Measurements from ENCODE around the gene CACNG6. TPM values are rescaled to one million over a fixed set of nuclear protein-coding genes. Genes with fewer than 3 reads are reported as not detected.

CACNG6 gene
- total and polyA plus RNA-seq, 10 of the 15 experiments (the other 5 are each of a cell fraction or from before 2014, with no cell fraction given): 0.07 TPM; not detected in 9

DNA sequence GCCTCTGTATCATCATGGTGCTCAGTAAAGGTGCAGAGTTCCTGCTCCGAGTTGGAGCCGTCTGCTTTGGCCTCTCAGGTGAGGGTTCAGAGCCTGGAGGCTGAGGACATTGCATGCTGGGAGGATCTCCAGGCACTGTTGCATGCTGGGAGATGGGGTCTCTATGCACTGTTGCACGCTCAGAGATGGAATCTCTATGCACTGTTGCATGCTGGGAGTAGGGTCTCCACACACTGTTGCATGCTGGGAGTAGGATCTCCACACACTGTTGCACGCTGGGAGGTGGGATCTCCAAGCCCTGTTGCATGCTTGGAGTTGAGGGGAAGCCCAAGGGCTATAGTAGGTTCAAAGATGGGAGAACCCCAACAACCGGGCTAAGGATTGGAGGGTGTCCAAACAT, 8.3 kb downstream of the CACNG6 start (continued):
- TF ChIP-seq, protein P1, sequence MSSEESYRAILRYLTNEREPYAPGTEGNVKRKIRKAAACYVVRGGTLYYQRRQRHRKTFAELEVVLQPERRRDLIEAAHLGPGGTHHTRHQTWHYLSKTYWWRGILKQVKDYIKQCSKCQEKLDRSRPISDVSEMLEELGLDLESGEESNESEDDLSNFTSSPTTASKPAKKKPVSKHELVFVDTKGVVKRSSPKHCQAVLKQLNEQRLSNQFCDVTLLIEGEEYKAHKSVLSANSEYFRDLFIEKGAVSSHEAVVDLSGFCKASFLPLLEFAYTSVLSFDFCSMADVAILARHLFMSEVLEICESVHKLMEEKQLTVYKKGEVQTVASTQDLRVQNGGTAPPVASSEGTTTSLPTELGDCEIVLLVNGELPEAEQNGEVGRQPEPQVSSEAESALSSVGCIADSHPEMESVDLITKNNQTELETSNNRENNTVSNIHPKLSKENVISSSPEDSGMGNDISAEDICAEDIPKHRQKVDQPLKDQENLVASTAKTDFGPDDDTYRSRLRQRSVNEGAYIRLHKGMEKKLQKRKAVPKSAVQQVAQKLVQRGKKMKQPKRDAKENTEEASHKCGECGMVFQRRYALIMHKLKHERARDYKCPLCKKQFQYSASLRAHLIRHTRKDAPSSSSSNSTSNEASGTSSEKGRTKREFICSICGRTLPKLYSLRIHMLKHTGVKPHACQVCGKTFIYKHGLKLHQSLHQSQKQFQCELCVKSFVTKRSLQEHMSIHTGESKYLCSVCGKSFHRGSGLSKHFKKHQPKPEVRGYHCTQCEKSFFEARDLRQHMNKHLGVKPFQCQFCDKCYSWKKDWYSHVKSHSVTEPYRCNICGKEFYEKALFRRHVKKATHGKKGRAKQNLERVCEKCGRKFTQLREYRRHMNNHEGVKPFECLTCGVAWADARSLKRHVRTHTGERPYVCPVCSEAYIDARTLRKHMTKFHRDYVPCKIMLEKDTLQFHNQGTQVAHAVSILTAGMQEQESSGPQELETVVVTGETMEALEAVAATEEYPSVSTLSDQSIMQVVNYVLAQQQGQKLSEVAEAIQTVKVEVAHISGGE (CRISPR knock-in tag; IDR thresholded peaks at IDR 0.05): no peak
- TF ChIP-seq BMI1 (IDR thresholded peaks at IDR 0.05; ENCODE audit: borderline replicate concordance) (no peak), HDAC2 (IDR thresholded peaks at IDR 0.05) (no peak), BCL11A (IDR thresholded peaks at IDR 0.05; ENCODE audit: low read depth, low read length) (no peak), YBX1 (IDR thresholded peaks at IDR 0.05) (no peak), PML (IDR thresholded peaks at IDR 0.05; ENCODE audit: low read length) (no peak)
- TF ChIP-seq, protein P2, sequence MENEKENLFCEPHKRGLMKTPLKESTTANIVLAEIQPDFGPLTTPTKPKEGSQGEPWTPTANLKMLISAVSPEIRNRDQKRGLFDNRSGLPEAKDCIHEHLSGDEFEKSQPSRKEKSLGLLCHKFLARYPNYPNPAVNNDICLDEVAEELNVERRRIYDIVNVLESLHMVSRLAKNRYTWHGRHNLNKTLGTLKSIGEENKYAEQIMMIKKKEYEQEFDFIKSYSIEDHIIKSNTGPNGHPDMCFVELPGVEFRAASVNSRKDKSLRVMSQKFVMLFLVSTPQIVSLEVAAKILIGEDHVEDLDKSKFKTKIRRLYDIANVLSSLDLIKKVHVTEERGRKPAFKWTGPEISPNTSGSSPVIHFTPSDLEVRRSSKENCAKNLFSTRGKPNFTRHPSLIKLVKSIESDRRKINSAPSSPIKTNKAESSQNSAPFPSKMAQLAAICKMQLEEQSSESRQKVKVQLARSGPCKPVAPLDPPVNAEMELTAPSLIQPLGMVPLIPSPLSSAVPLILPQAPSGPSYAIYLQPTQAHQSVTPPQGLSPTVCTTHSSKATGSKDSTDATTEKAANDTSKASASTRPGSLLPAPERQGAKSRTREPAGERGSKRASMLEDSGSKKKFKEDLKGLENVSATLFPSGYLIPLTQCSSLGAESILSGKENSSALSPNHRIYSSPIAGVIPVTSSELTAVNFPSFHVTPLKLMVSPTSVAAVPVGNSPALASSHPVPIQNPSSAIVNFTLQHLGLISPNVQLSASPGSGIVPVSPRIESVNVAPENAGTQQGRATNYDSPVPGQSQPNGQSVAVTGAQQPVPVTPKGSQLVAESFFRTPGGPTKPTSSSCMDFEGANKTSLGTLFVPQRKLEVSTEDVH (IDR thresholded peaks at IDR 0.05; ENCODE audit: low read depth, partially characterized antibody): no peak

DNA sequence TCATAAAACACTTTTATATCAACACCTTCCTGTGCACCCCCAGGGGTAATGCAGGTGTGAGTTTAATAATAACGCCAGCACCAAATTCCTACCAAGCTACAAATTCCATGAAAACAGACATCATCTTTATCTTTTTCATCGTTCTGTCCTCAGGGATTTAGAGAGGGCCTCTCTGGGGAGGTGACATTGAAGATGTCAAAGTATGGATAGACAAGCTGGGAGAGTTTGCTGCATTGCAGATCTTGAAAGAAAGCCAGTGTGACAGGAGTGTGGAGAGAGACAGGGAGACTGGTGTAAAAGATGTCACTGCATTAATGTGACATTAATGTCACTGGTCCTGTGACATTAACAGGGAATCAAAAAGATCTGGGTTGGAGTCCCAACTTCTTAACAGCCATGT, 10.1 kb downstream of the CACNG6 start:
- no peak overlapping the region for H3K4me3 ChIP-seq
- no peak for FAIRE-seq

More for the DNA sequence above, 10.1 kb downstream of the CACNG6 start:
- Histone ChIP-seq H4K20me1 (ENCODE audit: control insufficient read depth, insufficient read depth) (no peaks in the 10 kb centered on the region), H2AFZ (ENCODE audit: control insufficient read depth, low read depth, low read length) (no peak overlapping the region), H3K9me3 (replicated peaks; ENCODE audit: control insufficient read depth, insufficient read depth, low read length) (no peaks in the 10 kb centered on the region; the same call in 2 of the 3 replicates), H3K4me1 (ENCODE audit: control insufficient read depth, insufficient read depth, low read length) (no peaks in the 10 kb centered on the region), H3K27ac (ENCODE audit: control insufficient read depth, insufficient read depth) (no peak overlapping the region), H3K27me3 (replicated peaks in 1 of 2; ENCODE audit: control insufficient read depth in 2 of 2, insufficient read depth in 2 of 2, low read length in 1 of 2) (no peaks in the 10 kb centered on the region), H3K4me2 (ENCODE audit: control insufficient read depth, insufficient read depth) (no peak overlapping the region), H3K79me2 (ENCODE audit: control insufficient read depth, insufficient read depth, low read length) (no peaks in the 10 kb centered on the region), H3K9ac (ENCODE audit: control insufficient read depth, insufficient read depth, low read length) (no peak overlapping the region), H3K36me3 (ENCODE audit: control insufficient read depth in 2 of 2, insufficient read depth in 2 of 2, low read length in 1 of 2) (no peaks in the 10 kb centered on the region)
- ChIA-PET CTCF (no interaction called here), SMC1A (ENCODE audit: uncharacterized antibody, unreplicated experiment) (no interaction called here), RAD21 (ENCODE audit: unreplicated experiment) (no interaction called here), POLR2A (no interaction called here)
- DNase-seq (ENCODE audit: low read depth, low spot score) (no peak), ATAC-seq (no peak)
- BruUV-seq (replicated peaks): no TSS peak
- in situ Hi-C loops (cut with MboI): no loop called here
- intact Hi-C loops (cut with micrococcal nuclease; ENCODE audit: unreplicated experiment): no loop called here
- no peak for TF ChIP-seq ZNF274 (IDR thresholded peaks at IDR 0.05; ENCODE audit: insufficient read depth, insufficient read length)
- TF ChIP-seq FOXM1 (IDR thresholded peaks at IDR 0.05; ENCODE audit: low read depth, low read length): no peak
- TF ChIP-seq YBX1 (IDR thresholded peaks at IDR 0.05): no peak
- TF ChIP-seq RFX5 (IDR thresholded peaks at IDR 0.05; ENCODE audit: low read depth, low read length): no peak
- WGBS (ENCODE audit: insufficient coverage, insufficient replicate concordance, low lambda C conversion rate, missing lambda C conversion rate): 19% methylated on average over 2 of the region's 2 CpGs
